Measurements from ENCODE around the gene TMEM91.
"Not testable (repeated sequence)": the region's sequence is repeated elsewhere in the genome, so short reads cannot be mapped to it uniquely, and the experiment has no call there.

TMEM91 gene

DNA sequence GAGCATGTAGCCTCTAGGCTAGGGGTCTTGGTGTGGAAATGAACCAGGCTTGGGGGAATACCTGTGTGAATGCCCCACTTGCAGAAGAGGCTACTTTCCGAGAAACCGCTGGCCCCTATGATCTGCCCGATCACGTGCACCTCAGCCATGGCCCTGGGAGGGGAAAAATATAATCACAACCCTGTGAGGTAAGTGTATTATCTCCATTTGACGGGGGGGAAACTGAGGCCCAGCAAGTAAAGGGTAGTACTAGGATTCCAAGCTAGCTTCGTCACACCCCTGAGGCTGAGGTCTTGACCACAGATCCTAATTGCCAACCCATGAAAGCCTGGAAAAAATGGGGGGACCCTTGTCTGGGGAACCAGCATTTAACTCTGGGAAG lies 13.0 kb upstream of the TMEM91 start:
- H3K9me3 Mint-ChIP-seq = no peaks in the 10 kb centered on the region
- peak overlapping the region; percentile 93 for H3K27ac Mint-ChIP-seq
- H3K36me3 Mint-ChIP-seq = no peaks in the 10 kb centered on the region
- H3K4me3 Mint-ChIP-seq = peak overlapping the region; percentile 88
- no peaks in the 10 kb centered on the region for H3K27me3 Mint-ChIP-seq
- H3K4me1 Mint-ChIP-seq = peaks cover 31% of the 10 kb centered on the region
- ATAC-seq = no peak

DNA sequence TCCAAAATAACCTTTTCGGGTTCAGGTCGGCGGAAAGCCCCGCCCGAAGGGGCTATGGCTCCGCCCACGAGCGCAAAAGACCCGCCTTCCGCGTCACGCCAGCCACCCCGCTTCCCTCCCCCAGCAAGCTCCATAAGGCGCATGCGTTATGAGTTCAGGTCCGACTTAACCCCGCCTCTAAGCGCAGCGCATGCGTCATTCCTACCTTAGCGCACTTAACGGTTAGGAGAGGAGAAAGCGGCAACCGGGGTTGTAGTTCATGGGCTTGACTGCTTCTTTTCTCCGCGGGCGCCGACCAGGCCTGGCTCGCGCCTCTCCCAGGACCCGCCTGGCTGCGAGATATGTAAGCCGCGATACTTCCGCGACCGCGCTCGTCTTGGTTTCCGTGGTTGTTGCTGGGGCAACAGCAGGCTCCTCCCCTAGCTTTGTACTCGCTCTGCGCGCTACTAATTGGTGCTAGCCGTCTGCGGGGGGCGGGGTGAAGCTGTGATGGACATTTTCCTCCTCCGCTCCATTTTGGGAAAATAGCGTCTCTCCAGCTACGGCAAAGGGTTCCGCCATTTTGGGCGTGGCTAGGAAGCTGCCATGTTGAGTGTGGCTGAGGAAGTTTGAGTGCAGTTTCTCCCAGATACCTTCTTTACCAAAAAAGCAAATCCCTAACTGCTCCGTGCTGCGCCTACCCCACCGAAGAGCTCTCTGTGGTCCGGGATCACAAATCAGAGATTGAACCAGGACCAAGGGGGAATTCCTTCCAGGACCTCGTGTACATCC lies 12.4 kb upstream of the TMEM91 start, which contains the start of gene B9D2:
B9D2 (minus strand) TSS at position 397 of the 771 bp plus-strand sequence. CDS start 630 bp downstream, outside the sequence.
- peaks cover 31% of the 10 kb centered on the region for H3K4me1 Mint-ChIP-seq

DNA sequence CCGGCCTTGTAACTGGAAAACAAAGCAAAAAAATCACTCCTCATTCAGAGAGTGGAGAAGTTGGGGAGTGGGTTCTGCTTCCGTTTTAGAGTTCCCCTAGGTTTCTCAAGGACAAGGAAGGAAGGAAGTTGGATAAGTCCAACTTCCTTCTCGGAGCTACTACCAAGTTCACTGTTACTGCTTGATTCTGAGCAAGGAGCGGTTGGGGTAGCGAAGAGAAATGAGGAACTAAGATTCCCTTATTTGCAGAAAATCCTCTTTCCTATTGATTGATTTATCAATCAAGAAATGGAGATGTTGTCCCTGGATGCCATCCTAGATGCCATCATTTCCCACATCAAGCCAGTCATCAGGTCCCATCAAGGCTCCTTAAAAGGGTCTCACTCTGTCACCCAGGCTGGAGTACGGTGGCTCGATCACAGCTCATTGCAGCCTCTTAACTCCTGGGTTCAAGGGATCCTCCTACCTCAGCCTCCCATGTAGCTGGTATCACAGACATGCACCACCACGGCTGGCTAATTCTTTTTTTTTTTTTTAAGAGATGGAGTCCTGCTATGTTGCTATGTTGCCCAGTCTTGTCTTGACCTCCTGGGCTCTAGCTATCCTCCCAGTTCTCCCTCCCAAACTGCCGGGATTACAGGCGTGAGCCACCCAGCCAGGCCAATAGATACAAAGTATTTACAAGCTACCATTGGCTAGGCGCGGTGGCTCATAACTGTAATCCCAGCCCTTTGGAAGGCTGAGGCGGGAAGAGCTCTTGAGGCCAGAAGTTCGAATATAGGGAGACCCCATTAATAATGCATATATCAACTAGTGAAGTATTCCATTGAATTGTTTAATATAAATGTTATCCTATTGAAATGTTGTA lies 11.6 kb upstream of the TMEM91 start:
- Mint-ChIP-seq H3K4me1 (peaks cover 31% of the 10 kb centered on the region), H3K9me3 (no peaks in the 10 kb centered on the region), H3K27ac (peak overlapping the region; percentile 93), H3K4me3 (peak overlapping the region; percentile 88), H3K27me3 (no peaks in the 10 kb centered on the region), H3K36me3 (no peaks in the 10 kb centered on the region)
- no peak for ATAC-seq

More for the DNA sequence above, 12.4 kb upstream of the TMEM91 start, which contains the start of gene B9D2:
- Mint-ChIP-seq H3K4me3 (peak within 1 kb of the TSS; percentile 88), H3K36me3 (no peaks in the 10 kb centered on the region), H3K27me3 (no peaks in the 10 kb centered on the region), H3K27ac (peak within 1 kb of the TSS; percentile 93), H3K9me3 (no peaks in the 10 kb centered on the region)
- ATAC-seq = peak; percentile 99

DNA sequence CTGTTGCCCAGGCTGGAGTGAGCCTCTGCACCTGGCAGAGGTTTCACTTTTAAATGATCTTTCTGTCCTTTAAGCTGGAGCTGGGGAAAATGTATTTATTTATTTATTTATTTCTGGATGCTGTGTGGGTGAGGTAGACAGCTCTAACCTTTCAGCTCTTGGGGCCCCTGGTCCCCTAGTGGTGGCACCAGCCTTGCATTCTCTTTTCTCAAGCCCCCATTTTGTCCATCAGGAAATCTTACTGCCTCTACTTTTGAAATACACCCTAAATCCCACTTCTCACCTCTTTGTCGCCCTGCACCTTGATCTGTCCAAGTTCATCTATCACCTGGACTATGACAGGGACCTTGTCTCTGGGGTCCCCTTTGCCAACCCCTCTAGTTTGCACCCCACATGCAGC lies 10.2 kb upstream of the TMEM91 start:
- no peak for ATAC-seq
- Mint-ChIP-seq H3K36me3 (no peaks in the 10 kb centered on the region), H3K4me1 (peaks cover 32% of the 10 kb centered on the region), H3K27me3 (no peaks in the 10 kb centered on the region), H3K4me3 (no peak overlapping the region), H3K27ac (no peak overlapping the region), H3K9me3 (no peaks in the 10 kb centered on the region)

DNA sequence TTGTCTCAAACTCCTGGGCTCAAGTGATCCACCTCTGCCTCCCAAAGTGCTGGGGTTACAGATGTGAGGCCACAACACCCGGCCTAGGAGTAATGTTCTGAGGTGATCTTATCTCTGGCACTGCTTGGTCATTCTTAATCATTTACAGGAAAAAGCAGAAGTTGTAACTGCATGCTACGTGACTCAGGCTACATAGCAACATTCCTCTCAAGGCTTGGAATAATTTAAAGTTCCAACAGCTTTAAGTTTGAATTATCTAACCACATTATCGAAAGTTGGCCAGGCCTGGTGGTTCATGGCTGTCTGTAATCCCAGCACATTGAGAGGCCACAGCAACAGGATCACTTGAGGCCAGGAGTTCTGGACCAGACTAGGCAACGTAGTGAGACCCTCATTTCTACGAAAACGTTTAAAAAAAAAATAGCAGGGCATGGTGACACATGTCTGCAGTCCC lies 8.5 kb upstream of the TMEM91 start:
- peaks cover 31% of the 10 kb centered on the region for H3K4me1 Mint-ChIP-seq
- H3K9me3 Mint-ChIP-seq = no peaks in the 10 kb centered on the region
- H3K4me3 Mint-ChIP-seq = no peak overlapping the region
- H3K27me3 Mint-ChIP-seq = no peaks in the 10 kb centered on the region
- ATAC-seq = no peak
- H3K36me3 Mint-ChIP-seq = no peaks in the 10 kb centered on the region
- H3K27ac Mint-ChIP-seq = peak overlapping the region; percentile 44

DNA sequence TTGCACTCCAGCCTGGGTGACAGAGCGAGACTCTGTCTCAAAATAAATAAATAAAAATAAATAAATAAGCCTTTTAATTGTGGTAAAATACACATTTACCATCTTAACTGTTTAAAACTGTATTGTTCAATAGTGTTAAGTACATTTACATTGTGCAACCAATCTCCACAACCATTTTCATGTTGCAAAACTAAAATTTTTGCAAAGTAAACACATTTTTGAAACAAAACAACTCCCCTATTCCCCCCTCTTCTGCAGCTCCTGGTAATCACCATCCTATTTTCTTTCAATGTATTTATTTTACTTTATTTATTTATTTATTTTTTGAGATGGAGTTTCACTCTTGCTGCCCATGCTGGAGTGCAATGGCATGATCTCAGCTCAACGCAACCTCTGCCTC lies 6.6 kb upstream of the TMEM91 start:
- no peak for ATAC-seq
- Mint-ChIP-seq H3K9me3 (no peaks in the 10 kb centered on the region), H3K36me3 (no peaks in the 10 kb centered on the region), H3K27me3 (no peaks in the 10 kb centered on the region), H3K4me1 (peaks cover 25% of the 10 kb centered on the region), H3K4me3 (no peak overlapping the region), H3K27ac (no peak overlapping the region)

DNA sequence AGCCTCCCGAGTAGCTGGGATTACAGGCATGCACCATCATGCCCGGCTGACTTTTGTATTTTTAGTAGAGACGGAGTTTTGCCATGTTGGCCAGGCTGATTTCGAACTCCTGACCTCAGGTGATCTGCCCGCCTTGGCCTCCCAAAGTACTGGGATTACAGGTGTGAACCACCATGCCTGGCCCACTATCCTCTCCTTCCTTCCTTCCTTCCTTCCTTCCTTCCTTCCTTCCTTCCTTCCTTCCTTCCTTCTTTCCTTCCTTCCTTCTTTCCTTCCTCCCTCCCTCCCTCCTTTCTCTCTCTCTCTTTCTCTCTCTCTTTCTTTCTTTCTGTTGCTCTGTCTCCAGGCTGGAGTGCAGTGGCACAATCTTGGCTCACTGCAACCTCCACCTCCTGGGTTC lies 5.2 kb upstream of the TMEM91 start:
- H3K4me1 Mint-ChIP-seq = peaks cover 27% of the 10 kb centered on the region
- not testable (repeated sequence) for H3K9me3 Mint-ChIP-seq, H3K27me3 Mint-ChIP-seq, ATAC-seq, H3K36me3 Mint-ChIP-seq, H3K4me3 Mint-ChIP-seq
- peak overlapping the region; percentile 23 for H3K27ac Mint-ChIP-seq

DNA sequence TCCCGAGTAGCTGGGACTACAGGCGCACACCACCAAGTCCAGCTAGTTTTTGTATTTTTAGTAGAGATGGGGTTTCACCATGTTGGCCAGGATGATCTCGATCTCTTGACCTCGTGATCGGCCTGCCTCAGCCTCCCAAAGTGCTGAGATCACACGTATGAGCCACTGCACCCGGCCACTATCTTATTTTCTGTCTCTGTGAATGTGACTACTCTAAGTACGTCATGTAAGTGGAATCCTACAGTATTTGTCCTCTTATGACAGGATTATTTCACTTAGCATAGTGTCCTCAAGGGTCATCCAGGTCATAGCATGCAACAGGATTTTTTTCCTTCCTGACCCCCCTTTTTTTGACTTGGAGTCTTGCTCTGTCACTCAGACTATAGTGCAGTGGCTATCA lies 4.8 kb upstream of the TMEM91 start:
- H3K4me1 Mint-ChIP-seq = peaks cover 25% of the 10 kb centered on the region
- H3K9me3 Mint-ChIP-seq = no peaks in the 10 kb centered on the region
- H3K27ac Mint-ChIP-seq = peak overlapping the region; percentile 23
- H3K27me3 Mint-ChIP-seq = no peaks in the 10 kb centered on the region
- H3K4me3 Mint-ChIP-seq = no peak overlapping the region
- no peak for ATAC-seq
- no peaks in the 10 kb centered on the region for H3K36me3 Mint-ChIP-seq

DNA sequence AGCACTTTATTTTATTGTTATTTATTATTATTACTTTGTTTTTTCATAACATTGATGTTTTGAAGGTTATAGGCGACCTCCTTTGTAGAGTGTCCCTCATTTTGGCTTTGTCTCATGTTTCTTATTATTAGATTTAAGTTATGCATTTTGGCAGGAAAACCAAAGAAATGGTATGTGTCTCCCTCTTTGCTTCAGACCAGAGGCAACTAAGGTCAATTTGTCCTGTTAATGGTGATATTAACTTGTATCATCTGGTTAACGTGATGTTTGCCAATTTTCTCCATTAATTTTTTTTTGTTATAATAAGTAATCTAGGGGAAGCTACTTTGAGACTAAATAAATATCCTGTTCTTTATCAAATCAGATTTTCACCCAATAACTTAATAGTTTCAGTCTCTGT lies 3.8 kb upstream of the TMEM91 start:
- Mint-ChIP-seq H3K27ac (no peak overlapping the region), H3K4me3 (no peak overlapping the region), H3K9me3 (no peaks in the 10 kb centered on the region), H3K27me3 (no peaks in the 10 kb centered on the region), H3K4me1 (peaks cover 27% of the 10 kb centered on the region), H3K36me3 (no peaks in the 10 kb centered on the region)
- ATAC-seq = no peak

DNA sequence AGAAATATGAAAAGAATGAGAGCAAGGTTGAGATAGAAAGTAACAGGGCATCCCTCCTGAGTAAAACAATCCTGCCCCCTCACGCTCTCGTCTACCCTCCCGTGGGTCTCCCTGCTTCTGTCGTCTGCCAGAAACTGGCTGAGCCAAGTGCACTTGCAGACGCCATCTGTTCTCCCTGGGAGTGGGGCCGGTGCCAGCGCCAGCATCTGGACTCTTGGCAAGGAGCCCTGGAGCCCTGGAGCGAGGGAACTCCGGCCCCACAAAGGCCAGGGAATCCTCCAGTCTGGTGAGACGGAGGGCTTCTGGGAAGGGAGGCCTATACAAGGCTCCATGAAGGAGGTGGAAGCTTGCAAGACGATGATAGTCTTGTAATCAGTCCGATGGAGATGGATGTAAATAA lies 2.3 kb upstream of the TMEM91 start:
- Mint-ChIP-seq H3K4me1 (peaks cover 31% of the 10 kb centered on the region), H3K4me3 (no peak overlapping the region), H3K27me3 (no peaks in the 10 kb centered on the region), H3K27ac (no peak overlapping the region), H3K9me3 (no peaks in the 10 kb centered on the region), H3K36me3 (no peaks in the 10 kb centered on the region)
- no peak for ATAC-seq

DNA sequence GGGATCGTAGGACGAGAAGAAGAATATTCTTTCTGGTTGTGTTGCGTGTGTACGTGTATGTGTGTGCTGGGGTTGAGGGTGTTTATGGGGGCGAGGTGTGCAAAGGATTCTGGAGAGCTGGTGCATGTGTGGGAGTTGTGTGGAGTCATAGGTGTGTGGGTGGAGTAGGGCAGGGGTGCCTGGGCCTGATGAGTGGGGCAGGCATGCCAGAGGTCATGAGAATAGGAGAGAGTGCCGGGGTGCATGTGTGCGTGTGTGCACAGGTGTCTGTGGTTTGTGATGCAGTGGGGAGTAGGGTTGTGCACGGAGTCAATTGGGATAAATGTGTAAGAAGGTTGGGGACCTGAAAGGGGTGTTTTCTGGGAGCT lies 649 bp downstream of the TMEM91 start:
- H3K4me3 Mint-ChIP-seq = no peak overlapping the region
- no peak overlapping the region for H3K27ac Mint-ChIP-seq
- no peaks in the 10 kb centered on the region for H3K27me3 Mint-ChIP-seq
- peaks cover 25% of the 10 kb centered on the region for H3K4me1 Mint-ChIP-seq
- no peaks in the 10 kb centered on the region for H3K9me3 Mint-ChIP-seq
- H3K36me3 Mint-ChIP-seq = no peaks in the 10 kb centered on the region
- peak; percentile 43 for ATAC-seq

DNA sequence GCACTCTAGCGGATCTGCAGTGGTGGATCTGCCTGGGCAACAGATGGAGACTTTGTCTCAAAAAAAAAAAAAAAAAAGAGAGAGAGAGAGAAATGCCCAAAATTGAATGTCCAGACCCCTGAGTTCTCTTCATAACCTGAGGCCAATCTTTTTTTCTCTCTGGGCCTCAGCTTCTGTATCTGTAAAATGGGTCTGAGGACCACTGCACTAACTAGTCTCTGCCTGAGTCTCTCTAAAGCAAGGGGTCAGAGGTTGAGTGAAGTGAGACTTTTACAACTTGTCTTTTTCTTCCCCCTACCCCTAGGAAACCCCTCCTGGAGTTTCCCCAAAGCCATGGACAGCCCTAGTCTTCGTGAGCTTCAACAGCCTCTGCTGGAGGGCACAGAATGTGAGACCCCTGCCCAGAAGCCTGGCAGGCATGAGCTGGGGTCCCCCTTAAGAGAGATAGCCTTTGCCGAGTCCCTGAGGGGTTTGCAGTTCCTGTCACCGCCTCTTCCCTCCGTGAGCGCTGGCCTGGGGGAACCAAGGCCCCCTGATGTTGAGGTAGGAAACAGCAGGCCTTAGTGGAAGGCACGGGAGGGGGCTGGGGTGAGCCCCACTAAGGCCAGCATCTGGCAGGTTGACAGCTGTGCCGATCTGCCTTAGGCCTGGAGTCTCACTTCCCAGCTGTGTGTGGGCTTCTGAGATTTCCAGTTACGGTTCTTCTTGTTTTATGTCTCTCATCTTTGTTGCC lies 1.8 kb downstream of the TMEM91 start:
- peak overlapping the region; percentile 22 for H3K27ac Mint-ChIP-seq
- peak; percentile 73 for ATAC-seq

DNA sequence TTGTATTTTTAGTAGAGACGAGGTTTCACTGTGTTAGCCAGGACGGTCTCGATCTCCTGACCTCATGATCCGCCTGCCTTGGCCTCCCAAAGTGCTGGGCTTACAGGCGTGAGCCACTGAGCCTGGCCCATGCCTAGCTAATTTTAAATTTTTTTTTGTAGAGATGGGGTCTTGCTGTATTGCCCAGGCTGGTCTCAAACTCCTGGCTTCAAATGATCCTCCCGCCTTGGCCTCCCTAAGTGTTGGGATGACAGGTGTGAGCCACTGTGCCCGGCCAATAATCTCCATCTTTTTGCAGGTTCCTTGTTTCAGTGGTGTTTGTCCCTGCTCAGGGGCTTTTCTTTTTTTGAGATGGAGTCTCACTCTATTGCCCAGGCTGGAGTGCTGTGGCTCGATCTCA lies 5.2 kb downstream of the TMEM91 start:
- H3K4me3 Mint-ChIP-seq = not testable (repeated sequence)

More for the DNA sequence above, 1.8 kb downstream of the TMEM91 start:
- Mint-ChIP-seq H3K27me3 (no peaks in the 10 kb centered on the region), H3K36me3 (peaks cover 7% of the 10 kb centered on the region), H3K9me3 (no peaks in the 10 kb centered on the region), H3K4me1 (peaks cover 25% of the 10 kb centered on the region), H3K4me3 (no peak overlapping the region)

DNA sequence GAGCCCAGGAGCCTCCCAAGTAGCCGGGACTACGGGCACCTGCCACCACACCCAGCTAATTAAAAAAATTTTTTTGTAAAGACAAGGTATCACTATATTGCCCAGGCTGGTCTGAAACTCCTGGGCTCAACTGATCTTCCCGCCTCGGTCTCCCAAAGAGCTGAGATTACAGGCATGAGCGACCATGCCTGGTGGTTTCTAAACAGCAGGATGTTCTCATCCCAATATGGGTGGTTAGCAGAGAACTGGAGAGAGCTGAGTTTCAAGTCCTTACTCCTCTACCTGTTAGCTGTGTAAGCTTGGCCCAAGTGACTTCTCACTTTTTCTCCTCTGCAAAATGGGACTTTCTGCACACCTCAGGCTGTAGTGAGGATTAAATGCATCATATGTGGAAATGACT lies 8.0 kb downstream of the TMEM91 start:
- no peak for ATAC-seq
- Mint-ChIP-seq H3K27ac (no peak overlapping the region), H3K9me3 (no peaks in the 10 kb centered on the region), H3K4me3 (no peak overlapping the region), H3K4me1 (no peaks in the 10 kb centered on the region), H3K36me3 (peaks cover 27% of the 10 kb centered on the region), H3K27me3 (no peaks in the 10 kb centered on the region)

More for the DNA sequence above, 5.2 kb downstream of the TMEM91 start:
- H3K27me3 Mint-ChIP-seq, H3K27ac Mint-ChIP-seq, ATAC-seq, H3K9me3 Mint-ChIP-seq: not testable (repeated sequence)
- Mint-ChIP-seq H3K4me1 (peaks cover 18% of the 10 kb centered on the region), H3K36me3 (peaks cover 14% of the 10 kb centered on the region)

DNA sequence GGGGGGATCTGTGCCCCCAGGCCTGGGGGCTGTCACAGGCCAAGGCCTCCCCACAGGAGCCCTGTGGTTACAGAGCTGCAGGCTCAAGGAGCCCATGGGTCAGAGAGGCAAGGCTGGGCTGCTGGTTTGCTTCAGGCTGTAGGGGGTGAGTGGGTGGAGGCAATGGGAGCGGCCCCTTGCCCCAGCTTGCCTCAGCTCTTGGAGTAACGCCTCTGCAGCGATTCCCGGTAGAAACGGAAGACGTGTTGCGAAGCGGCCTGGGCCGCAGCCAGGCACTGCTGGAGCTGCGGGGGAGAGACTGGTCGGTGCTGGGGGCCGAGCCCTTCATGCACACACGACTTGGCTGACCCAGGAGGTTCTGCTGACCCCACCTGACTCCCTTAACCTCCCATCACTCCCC lies 10.1 kb downstream of the TMEM91 start:
- no peaks in the 10 kb centered on the region for H3K4me1 Mint-ChIP-seq
- H3K27me3 Mint-ChIP-seq = no peaks in the 10 kb centered on the region
- H3K4me3 Mint-ChIP-seq = no peak overlapping the region
- ATAC-seq = no peak
- H3K36me3 Mint-ChIP-seq = peaks cover 44% of the 10 kb centered on the region
- H3K27ac Mint-ChIP-seq = no peak overlapping the region
- H3K9me3 Mint-ChIP-seq = no peaks in the 10 kb centered on the region

Measured in stimulated activated memory B cell treated with anti-CD40 and anti-IgM and Interleukin-4, amounts not matched to agents 10 μg/mL and 1 μg/mL and 100 μg/mL, for 72 hours (primary cell).